Measurements from ENCODE around the gene STAB1.

GRCh38 chr3:52512727-52513126 is 17.6 kb downstream of the STAB1 start:
- TF ChIP-seq, protein P1, sequence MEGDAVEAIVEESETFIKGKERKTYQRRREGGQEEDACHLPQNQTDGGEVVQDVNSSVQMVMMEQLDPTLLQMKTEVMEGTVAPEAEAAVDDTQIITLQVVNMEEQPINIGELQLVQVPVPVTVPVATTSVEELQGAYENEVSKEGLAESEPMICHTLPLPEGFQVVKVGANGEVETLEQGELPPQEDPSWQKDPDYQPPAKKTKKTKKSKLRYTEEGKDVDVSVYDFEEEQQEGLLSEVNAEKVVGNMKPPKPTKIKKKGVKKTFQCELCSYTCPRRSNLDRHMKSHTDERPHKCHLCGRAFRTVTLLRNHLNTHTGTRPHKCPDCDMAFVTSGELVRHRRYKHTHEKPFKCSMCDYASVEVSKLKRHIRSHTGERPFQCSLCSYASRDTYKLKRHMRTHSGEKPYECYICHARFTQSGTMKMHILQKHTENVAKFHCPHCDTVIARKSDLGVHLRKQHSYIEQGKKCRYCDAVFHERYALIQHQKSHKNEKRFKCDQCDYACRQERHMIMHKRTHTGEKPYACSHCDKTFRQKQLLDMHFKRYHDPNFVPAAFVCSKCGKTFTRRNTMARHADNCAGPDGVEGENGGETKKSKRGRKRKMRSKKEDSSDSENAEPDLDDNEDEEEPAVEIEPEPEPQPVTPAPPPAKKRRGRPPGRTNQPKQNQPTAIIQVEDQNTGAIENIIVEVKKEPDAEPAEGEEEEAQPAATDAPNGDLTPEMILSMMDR (CRISPR knock-in tag; IDR thresholded peaks at IDR 0.05): no peak
- no peak for TF ChIP-seq ZNF383 (CRISPR knock-in tag; IDR thresholded peaks at IDR 0.05; ENCODE audit: borderline replicate concordance)
- TF ChIP-seq ELF4 (CRISPR knock-in tag; IDR thresholded peaks at IDR 0.05; ENCODE audit: borderline replicate concordance): no peak
- TF ChIP-seq GATAD2A (CRISPR knock-in tag; IDR thresholded peaks at IDR 0.05): no peak
- no peak for TF ChIP-seq ZNF747 (CRISPR knock-in tag; IDR thresholded peaks at IDR 0.05; ENCODE audit: borderline replicate concordance)
- TF ChIP-seq MEIS1 (CRISPR knock-in tag; IDR thresholded peaks at IDR 0.05; ENCODE audit: borderline replicate concordance): no peak
- TF ChIP-seq, protein P2, sequence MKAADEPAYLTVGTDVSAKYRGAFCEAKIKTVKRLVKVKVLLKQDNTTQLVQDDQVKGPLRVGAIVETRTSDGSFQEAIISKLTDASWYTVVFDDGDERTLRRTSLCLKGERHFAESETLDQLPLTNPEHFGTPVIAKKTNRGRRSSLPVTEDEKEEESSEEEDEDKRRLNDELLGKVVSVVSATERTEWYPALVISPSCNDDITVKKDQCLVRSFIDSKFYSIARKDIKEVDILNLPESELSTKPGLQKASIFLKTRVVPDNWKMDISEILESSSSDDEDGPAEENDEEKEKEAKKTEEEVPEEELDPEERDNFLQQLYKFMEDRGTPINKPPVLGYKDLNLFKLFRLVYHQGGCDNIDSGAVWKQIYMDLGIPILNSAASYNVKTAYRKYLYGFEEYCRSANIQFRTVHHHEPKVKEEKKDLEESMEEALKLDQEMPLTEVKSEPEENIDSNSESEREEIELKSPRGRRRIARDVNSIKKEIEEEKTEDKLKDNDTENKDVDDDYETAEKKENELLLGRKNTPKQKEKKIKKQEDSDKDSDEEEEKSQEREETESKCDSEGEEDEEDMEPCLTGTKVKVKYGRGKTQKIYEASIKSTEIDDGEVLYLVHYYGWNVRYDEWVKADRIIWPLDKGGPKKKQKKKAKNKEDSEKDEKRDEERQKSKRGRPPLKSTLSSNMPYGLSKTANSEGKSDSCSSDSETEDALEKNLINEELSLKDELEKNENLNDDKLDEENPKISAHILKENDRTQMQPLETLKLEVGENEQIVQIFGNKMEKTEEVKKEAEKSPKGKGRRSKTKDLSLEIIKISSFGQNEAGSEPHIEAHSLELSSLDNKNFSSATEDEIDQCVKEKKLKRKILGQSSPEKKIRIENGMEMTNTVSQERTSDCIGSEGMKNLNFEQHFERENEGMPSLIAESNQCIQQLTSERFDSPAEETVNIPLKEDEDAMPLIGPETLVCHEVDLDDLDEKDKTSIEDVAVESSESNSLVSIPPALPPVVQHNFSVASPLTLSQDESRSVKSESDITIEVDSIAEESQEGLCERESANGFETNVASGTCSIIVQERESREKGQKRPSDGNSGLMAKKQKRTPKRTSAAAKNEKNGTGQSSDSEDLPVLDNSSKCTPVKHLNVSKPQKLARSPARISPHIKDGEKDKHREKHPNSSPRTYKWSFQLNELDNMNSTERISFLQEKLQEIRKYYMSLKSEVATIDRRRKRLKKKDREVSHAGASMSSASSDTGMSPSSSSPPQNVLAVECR (CRISPR knock-in tag; IDR thresholded peaks at IDR 0.05; ENCODE audit: borderline replicate concordance): no peak
- TF ChIP-seq ZNF776 (CRISPR knock-in tag; IDR thresholded peaks at IDR 0.05): no peak
- no peak for TF ChIP-seq NFAT5 (CRISPR knock-in tag; IDR thresholded peaks at IDR 0.05)
- no peak for TF ChIP-seq YY1 (IDR thresholded peaks at IDR 0.05; ENCODE audit: insufficient read depth, insufficient replicate concordance, low read depth, low read length)
- TF ChIP-seq CEBPB (IDR thresholded peaks at IDR 0.05; ENCODE audit: borderline replicate concordance, low read depth, low read length): no peak
- TF ChIP-seq LCORL (IDR thresholded peaks at IDR 0.05): no peak
- TF ChIP-seq LCORL (CRISPR knock-in tag; IDR thresholded peaks at IDR 0.05): no peak
- TF ChIP-seq KDM1A (CRISPR knock-in tag; IDR thresholded peaks at IDR 0.05): no peak

Data from HepG2 (cell line).